SU-DHL-6 (cell line): ENCODE results near the gene CLMN.
"Not testable (repeated sequence)": the region's sequence is repeated elsewhere in the genome, so short reads cannot be mapped to it uniquely, and the experiment has no call there.

Source experiments
- H2AFZ ChIP-seq: fragments of 200-600 bp; sonication (generic); 2 replicates; pipeline ENCODE4 v1.6.1; 2014; ENCODE audit warnings: low read depth, mild to moderate bottlenecking, moderate library complexity, mixed read lengths, antibody characterized with exemption, low read length; ENCODE audit not compliant: severe bottlenecking
- H3F3A ChIP-seq: fragments of 200-600 bp; shearing (Covaris generic); 2 replicates; pipeline ENCODE4 v1.6.0; 2016; ENCODE audit warnings: antibody characterized with exemption, mild to moderate bottlenecking; ENCODE audit not compliant: insufficient read depth
- H3K27ac ChIP-seq: fragments of 200-600 bp; sonication (generic); 2 replicates; pipeline ENCODE4 v1.5.1; 2016; ENCODE audit warnings: low read depth, mild to moderate bottlenecking, low read length, moderate library complexity, mixed read lengths
- H3K27me3 ChIP-seq: fragments of 200-600 bp; sonication (generic), shearing (Covaris generic); 2 replicates; pipeline ENCODE4 v1.6.0; 2014; ENCODE audit warnings: mild to moderate bottlenecking, low read length
- H3K36me3 ChIP-seq: fragments of 200-600 bp; sonication (generic); 2 replicates; pipeline ENCODE4 v1.6.1; 2014; ENCODE audit warnings: mild to moderate bottlenecking, low read length, mixed read lengths
- H3K4me2 ChIP-seq: fragments of 300-600, 200-600 bp; shearing (Covaris generic), sonication (generic); 2 replicates; pipeline ENCODE4 v1.6.0; 2014; ENCODE audit warnings: low read length, low read depth, mild to moderate bottlenecking; ENCODE audit not compliant: poor library complexity, severe bottlenecking
- H3K4me3 ChIP-seq: fragments of 200-600 bp; sonication (generic); 2 replicates; pipeline ENCODE4 v1.5.1; 2014; ENCODE audit warnings: antibody characterized with exemption, low read length, mild to moderate bottlenecking, mixed read lengths; ENCODE audit not compliant: insufficient read depth, poor library complexity, severe bottlenecking
- H3K79me2 ChIP-seq: fragments of 200-600 bp; sonication (generic); 2 replicates; pipeline ENCODE4 v1.6.1; 2014; ENCODE audit warnings: mild to moderate bottlenecking, low read length, moderate library complexity; ENCODE audit not compliant: insufficient read depth
- H3K9ac ChIP-seq: fragments of 200-600 bp; sonication (generic); 2 replicates; pipeline ENCODE4 v1.7.0; 2014; ENCODE audit warnings: mild to moderate bottlenecking, low read length
- H3K9me2 ChIP-seq: fragments of 200-600 bp; sonication (generic); replicated peaks from 2 replicates; pipeline ENCODE4 v1.6.1; 2014; ENCODE audit warnings: low read length; ENCODE audit not compliant: insufficient read depth
- H3K9me3 ChIP-seq: fragments of 200-600 bp; sonication (generic); 2 replicates; pipeline ENCODE4 v1.6.1; 2014; ENCODE audit warnings: low read length, mixed read lengths; ENCODE audit not compliant: insufficient read depth
- H4K20me1 ChIP-seq: fragments of 200-600 bp; sonication (generic); 2 replicates; pipeline ENCODE4 v1.6.1; 2014; ENCODE audit warnings: low read depth, mild to moderate bottlenecking, antibody characterized with exemption, low read length, moderate library complexity, mixed read lengths
- EZH2phosphoT487 ChIP-seq: fragments of 200-600 bp; sonication (generic), shearing (Covaris generic); conservative IDR thresholded peaks from 2 replicates; pipeline ENCODE4 v1.6.1; 2018; ENCODE audit warnings: mild to moderate bottlenecking, antibody characterized with exemption, low read length, moderate library complexity, mixed read lengths
- TF ChIP-seq, protein P1 (sequence below): fragments of 200-600 bp; sonication (generic); IDR thresholded peaks from one replicate; pipeline ENCODE4 v1.5.1; 2017; ENCODE audit warnings: antibody characterized with exemption, mild to moderate bottlenecking, low read length, moderate library complexity; ENCODE audit not compliant: insufficient read depth, poor library complexity, severe bottlenecking

The CLMN gene

DNA sequence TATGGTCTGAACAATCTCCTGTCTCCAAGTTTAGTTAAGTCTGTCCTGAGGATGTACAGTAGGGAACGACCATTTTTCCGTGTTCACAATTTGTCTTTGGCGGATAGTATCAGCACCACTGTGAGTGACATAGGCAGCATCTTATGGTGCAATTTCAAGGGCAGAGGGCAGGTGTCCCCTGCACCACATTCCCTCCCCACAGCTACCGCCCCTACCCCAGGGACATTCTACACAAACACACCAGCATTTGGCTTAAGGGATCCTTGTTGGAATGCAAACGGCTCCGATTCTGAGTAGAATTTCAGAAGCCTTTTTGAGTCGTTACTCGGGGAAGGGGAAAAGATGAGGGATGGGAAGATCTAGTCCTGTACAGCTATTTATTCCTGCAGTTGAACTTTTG is 137.3 kb downstream of the CLMN start:
- Histone ChIP-seq H3K9me3 (no peaks in the 10 kb centered on the region), H2AFZ (no peak overlapping the region), H3K9me2 (no peaks in the 10 kb centered on the region), H3K27me3 (no peaks in the 10 kb centered on the region), H3K9ac (no peak overlapping the region), H3F3A (no peaks in the 10 kb centered on the region), H3K79me2 (no peaks in the 10 kb centered on the region), H3K4me3 (no peak overlapping the region), H3K27ac (no peak overlapping the region), H3K36me3 (no peaks in the 10 kb centered on the region), H3K4me2 (no peak overlapping the region), H4K20me1 (no peaks in the 10 kb centered on the region)
- no peak for TF ChIP-seq EZH2phosphoT487
- TF ChIP-seq, protein P1, sequence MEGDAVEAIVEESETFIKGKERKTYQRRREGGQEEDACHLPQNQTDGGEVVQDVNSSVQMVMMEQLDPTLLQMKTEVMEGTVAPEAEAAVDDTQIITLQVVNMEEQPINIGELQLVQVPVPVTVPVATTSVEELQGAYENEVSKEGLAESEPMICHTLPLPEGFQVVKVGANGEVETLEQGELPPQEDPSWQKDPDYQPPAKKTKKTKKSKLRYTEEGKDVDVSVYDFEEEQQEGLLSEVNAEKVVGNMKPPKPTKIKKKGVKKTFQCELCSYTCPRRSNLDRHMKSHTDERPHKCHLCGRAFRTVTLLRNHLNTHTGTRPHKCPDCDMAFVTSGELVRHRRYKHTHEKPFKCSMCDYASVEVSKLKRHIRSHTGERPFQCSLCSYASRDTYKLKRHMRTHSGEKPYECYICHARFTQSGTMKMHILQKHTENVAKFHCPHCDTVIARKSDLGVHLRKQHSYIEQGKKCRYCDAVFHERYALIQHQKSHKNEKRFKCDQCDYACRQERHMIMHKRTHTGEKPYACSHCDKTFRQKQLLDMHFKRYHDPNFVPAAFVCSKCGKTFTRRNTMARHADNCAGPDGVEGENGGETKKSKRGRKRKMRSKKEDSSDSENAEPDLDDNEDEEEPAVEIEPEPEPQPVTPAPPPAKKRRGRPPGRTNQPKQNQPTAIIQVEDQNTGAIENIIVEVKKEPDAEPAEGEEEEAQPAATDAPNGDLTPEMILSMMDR, result no peak

DNA sequence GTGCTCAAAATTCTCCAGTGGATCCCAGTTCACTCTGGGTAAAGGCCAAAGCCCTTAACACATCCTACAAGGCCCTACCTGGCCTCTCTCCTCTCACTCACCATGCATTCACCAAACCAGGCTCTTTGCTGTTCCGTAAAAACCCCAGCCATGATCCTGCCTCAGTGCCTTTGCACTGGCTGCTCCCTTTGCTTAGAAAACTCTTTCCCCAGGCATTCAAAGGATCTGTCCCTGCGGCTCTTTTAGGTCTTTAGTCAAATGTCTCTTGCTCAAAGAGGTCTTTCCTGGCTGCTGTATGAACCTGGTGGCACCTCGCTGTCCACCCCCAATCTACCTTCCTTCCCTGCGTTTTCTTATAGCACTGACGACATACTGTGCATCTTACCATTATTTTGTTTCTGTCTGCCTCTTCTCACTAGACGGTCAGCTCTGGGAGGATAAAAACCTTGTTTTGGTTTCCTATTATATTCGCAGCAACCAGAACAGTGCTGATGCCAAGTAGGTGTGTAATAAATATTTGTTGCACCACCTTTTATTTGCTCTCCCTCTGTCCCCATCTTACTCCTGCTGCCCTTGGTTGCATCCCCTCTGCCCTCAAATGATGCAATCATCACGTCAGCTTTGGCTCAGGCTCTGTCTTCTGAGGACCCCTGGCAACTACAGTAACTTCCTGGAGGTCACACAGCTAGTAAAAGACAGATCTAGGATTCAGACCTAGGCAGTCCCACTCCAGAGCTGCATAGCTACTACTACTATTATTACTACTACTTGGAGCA is 138.6 kb downstream of the CLMN start:
- Histone ChIP-seq H3K9ac (no peak overlapping the region), H2AFZ (no peak overlapping the region), H3K79me2 (no peaks in the 10 kb centered on the region), H3F3A (no peaks in the 10 kb centered on the region), H3K4me3 (no peak overlapping the region), H3K9me2 (no peaks in the 10 kb centered on the region), H3K27me3 (no peaks in the 10 kb centered on the region), H4K20me1 (no peaks in the 10 kb centered on the region), H3K36me3 (no peaks in the 10 kb centered on the region), H3K9me3 (no peaks in the 10 kb centered on the region), H3K27ac (no peak overlapping the region), H3K4me2 (no peak overlapping the region)
- no peak for TF ChIP-seq EZH2phosphoT487
- TF ChIP-seq, protein P1, result no peak

DNA sequence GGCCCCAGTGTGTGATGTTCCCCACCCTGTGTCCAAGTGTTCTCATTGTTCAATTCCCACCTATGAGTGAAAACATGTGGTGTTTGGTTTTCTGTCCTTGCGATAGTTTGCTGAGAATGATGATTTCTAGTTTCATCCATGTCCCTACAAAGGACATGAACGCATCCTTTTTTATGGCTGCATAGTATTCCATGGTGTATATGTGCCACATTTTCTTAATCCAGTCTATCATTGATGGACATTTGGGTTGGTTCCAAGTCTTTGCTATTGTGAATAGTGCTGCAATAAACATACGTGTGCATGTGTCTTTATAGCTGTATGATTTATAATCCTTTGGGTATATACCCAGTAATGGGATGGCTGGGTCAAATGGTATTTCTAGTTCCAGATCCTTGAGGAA is 144.0 kb downstream of the CLMN start:
- not testable (repeated sequence) for H3K4me3 ChIP-seq, H3K9me2 ChIP-seq, H3K79me2 ChIP-seq, H3F3A ChIP-seq, H3K27me3 ChIP-seq, H3K9ac ChIP-seq, H3K9me3 ChIP-seq, H3K4me2 ChIP-seq, H3K36me3 ChIP-seq, H2AFZ ChIP-seq, H3K27ac ChIP-seq, H4K20me1 ChIP-seq

DNA sequence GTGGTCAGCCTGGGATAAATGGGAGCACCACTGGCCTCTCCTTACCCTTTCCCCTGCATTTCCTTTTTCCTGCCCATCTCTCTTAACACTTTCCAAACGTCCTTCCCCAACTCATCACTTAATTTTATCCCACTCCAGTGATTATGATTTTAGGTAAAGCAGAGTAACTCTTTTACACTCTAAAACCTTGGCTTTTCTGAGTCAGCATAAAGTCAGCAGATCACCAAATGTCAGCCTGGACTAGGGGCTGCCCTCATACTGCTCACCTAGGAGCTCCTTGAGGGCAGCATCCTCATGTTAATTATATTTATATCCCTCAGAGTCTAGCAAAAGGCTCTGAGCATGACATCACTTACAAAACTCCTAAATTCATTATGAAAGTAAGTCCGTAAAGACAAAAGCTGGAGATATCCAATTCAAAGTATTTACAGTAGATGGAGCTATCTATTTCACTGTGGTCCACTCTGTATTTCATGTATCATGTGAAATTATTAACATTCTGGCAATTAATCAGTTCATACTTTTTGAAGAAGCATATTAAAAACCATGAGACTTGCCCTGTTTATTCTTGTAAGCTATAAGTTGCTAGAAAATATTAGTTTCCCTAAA is 145.4 kb downstream of the CLMN start:
- H3K4me2 ChIP-seq, result no peak overlapping the region
- H3F3A ChIP-seq, result no peaks in the 10 kb centered on the region
- H3K9me2 ChIP-seq, result no peaks in the 10 kb centered on the region
- H4K20me1 ChIP-seq, result no peaks in the 10 kb centered on the region
- no peak overlapping the region for H3K4me3 ChIP-seq
- no peaks in the 10 kb centered on the region for H3K79me2 ChIP-seq
- H3K36me3 ChIP-seq, result no peaks in the 10 kb centered on the region
- TF ChIP-seq EZH2phosphoT487, result no peak
- TF ChIP-seq, protein P1, result no peak
- H3K9ac ChIP-seq, result no peak overlapping the region
- no peaks in the 10 kb centered on the region for H3K9me3 ChIP-seq
- H2AFZ ChIP-seq, result no peak overlapping the region
- H3K27ac ChIP-seq, result no peak overlapping the region
- H3K27me3 ChIP-seq, result no peaks in the 10 kb centered on the region
